NCI-H82 treated with DMSO at 0.1 percent for 48 hours (cell line): ENCODE results near the gene GSTP1.
"Not testable (repeated sequence)": the region's sequence is repeated elsewhere in the genome, so short reads cannot be mapped to it uniquely, and the experiment has no call there.

ENCODE experiments used
- DNase-seq: peaks from one replicate; lab custom pipeline; 2025; ENCODE audit not compliant: unreplicated experiment; lab: John Stamatoyannopoulos, UW

GSTP1 gene

GRCh38 chr11:67562963-67563704 is 20.5 kb upstream of the GSTP1 start:
- no peak for DNase-seq

GRCh38 chr11:67563705-67564114 is 19.9 kb upstream of the GSTP1 start:
- not testable (repeated sequence) for DNase-seq

- DNase-seq: no peak
Observed at GRCh38 chr11:67564230-67564629, 19.4 kb upstream of the GSTP1 start.

GRCh38 chr11:67571443-67571842 is 12.2 kb upstream of the GSTP1 start:
- DNase-seq: no peak

- DNase-seq: no peak
Observed at GRCh38 chr11:67572305-67572704, 11.3 kb upstream of the GSTP1 start.

GRCh38 chr11:67572747-67573419 is 10.7 kb upstream of the GSTP1 start:
- peak; percentile 28 for DNase-seq

- no peak for DNase-seq
Observed at GRCh38 chr11:67574938-67575337, 8.7 kb upstream of the GSTP1 start.

- no peak for DNase-seq
Observed at GRCh38 chr11:67576735-67577475, 6.7 kb upstream of the GSTP1 start.

- no peak for DNase-seq
Observed at GRCh38 chr11:67577951-67578350, 5.7 kb upstream of the GSTP1 start.

- DNase-seq: no peak
Observed at GRCh38 chr11:67581469-67581868, 2.1 kb upstream of the GSTP1 start.

- no peak for DNase-seq
Observed at GRCh38 chr11:67582011-67582410, 1.6 kb upstream of the GSTP1 start.

GRCh38 chr11:67584205-67584880 is 731 bp downstream of the GSTP1 start:
- DNase-seq: no peak

GRCh38 chr11:67584881-67585873 is 1.6 kb downstream of the GSTP1 start:
- DNase-seq: no peak

- no peak for DNase-seq
Observed at GRCh38 chr11:67585911-67586310, 2.3 kb downstream of the GSTP1 start.

- no peak for DNase-seq
Observed at GRCh38 chr11:67586568-67587250, 3.1 kb downstream of the GSTP1 start.

GRCh38 chr11:67588136-67588503 is 4.5 kb downstream of the GSTP1 start:
- no peak for DNase-seq

- DNase-seq: not testable (repeated sequence)
Observed at GRCh38 chr11:67588899-67589415, 5.3 kb downstream of the GSTP1 start.

- no peak for DNase-seq
Observed at GRCh38 chr11:67592880-67593564, 9.4 kb downstream of the GSTP1 start.

- no peak for DNase-seq
Observed at GRCh38 chr11:67593565-67593905, 9.9 kb downstream of the GSTP1 start.
